ENCODE results near the gene WBP2. TPM values are rescaled to one million over a fixed set of nuclear protein-coding genes. Genes with fewer than 3 reads are reported as not detected.

The WBP2 gene
- total and polyA plus RNA-seq, 2 of the 8 experiments (the other 6 are each of a cell fraction or from before 2014, with no cell fraction given): 48.2 to 71.2 TPM

DNA sequence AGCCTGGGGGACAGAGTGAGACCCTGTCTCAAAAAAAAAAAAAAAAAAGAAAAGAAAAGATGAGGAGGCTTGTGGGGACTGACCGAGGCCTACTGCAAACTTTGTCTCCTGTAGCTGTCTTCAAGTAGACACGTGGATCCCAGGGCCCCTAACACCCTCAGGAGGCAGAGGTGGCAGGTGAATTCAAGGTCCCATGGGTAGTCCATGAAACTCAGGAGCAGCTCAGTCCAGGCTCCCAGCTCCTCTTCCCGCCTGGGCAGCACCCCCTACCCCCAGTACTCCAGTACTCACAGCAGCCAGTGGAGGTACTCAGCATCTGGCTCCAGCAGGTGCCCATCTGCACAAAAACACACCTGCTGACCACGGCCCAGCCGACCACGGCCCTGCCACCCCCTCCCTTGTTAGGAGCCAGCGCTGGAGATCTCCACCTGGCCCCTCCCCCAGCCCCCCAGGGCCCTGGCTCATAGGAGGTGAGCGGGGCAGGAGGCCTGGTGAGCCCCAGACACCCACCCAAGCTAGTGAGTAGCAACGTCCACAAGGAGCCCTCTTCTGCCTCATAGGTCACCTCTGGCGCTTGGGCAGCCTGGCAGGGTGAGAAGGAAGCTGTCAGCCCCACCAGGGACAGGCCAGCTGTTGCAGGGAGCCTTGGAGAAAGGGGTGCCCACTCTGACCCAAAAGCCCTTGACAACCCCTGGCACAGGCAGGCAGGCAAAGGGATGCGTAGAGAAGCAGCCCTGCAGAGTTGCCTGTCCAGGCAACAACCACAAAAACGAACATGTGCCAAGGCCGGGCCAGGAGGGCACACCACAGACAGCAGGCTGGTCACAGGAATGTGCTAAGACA lies 45.8 kb upstream of the WBP2 start:
- H3K79me1 ChIP-seq (ENCODE audit: low read depth, low read length): no peaks in the 10 kb centered on the region; the same call in 1 of the 2 replicates
- H2BK5ac ChIP-seq (ENCODE audit: low read depth, low read length): no peak overlapping the region
- no peak overlapping the region for H3K4me3 ChIP-seq (ENCODE audit: extremely low read depth in 1 of 4, insufficient read depth in 2 of 4, low read depth in 3 of 4, low read length in 4 of 4)
- 90% methylated on average over 10 of the region's 13 CpGs; no CpG with 5 or more reads in 1 of the 2 experiments for WGBS, 2 experiments (ENCODE audit: extremely low coverage in 1 of 2, insufficient coverage in 1 of 2, insufficient read length in 1 of 2, insufficient replicate concordance in 2 of 2, low coverage in 1 of 2, low lambda C conversion rate in 2 of 2, missing lambda C conversion rate in 1 of 2)
- peaks cover 5% of the 10 kb centered on the region; the same call in 1 of the 2 replicates for H3K23me2 ChIP-seq (ENCODE audit: low read depth, low read length)
- H2BK20ac ChIP-seq (ENCODE audit: low read length): no peak overlapping the region
- H4K5ac ChIP-seq (ENCODE audit: insufficient read length, low read depth, low read length): no peak overlapping the region
- ChIA-PET POLR2A (ENCODE audit: partially characterized antibody) (interaction anchor here (0.6 to 7.4 kb wide), 6 partner anchors 14 to 379 kb away, joined by 3 to 40 read pairs (median 3); no protein-coding TSS in a partner anchor), CTCF (ENCODE audit: partially characterized antibody) (interaction anchor here (0.6 to 51.3 kb wide), 6 partner anchors 11 to 1045 kb away, joined by 3 to 885 read pairs (median 4); partner anchors contain the start of gene CDK3)
- H4K91ac ChIP-seq (replicated peaks; ENCODE audit: insufficient read length, low read length): no peak overlapping the region
- no peak overlapping the region for H4K8ac ChIP-seq (ENCODE audit: extremely low read depth, insufficient read depth, low read length)
- no peak overlapping the region for H3K23ac ChIP-seq (ENCODE audit: insufficient read length)
- FAIRE-seq: no peak
- H3K79me2 ChIP-seq (ENCODE audit: control insufficient read depth in 1 of 2, insufficient read depth in 2 of 2, low read length in 2 of 2): peaks cover 0 to 14% of the 10 kb centered on the region in 2 experiments; a peak in 2 of 4 replicates
- peaks cover 2 to 5% of the 10 kb centered on the region in 2 experiments for H4K20me1 ChIP-seq (replicated peaks in 1 of 2; ENCODE audit: control insufficient read depth in 1 of 2, insufficient read depth in 2 of 2, low read length in 2 of 2)
- peaks cover 5 to 35% (median 23%) of the 10 kb centered on the region in 4 experiments; a peak in 7 of 8 replicates for H3K36me3 ChIP-seq (ENCODE audit: control insufficient read depth in 2 of 4, insufficient read depth in 4 of 4, low read length in 3 of 4)
- H2BK12ac ChIP-seq (ENCODE audit: low read depth, low read length): no peak overlapping the region
- no peak overlapping the region for H3K14ac ChIP-seq (ENCODE audit: insufficient read length)
- no peak overlapping the region for H2BK120ac ChIP-seq (replicated peaks; ENCODE audit: low read depth, low read length)
- no peaks in the 10 kb centered on the region for H3K27me3 ChIP-seq (replicated peaks in 1 of 4; ENCODE audit: control insufficient read depth in 3 of 4, extremely low read depth in 1 of 4, insufficient read depth in 3 of 4, low read length in 3 of 4)
- H2AFZ ChIP-seq (ENCODE audit: low read length): no peak overlapping the region
- H3K56ac ChIP-seq (replicated peaks; ENCODE audit: insufficient read length, low read depth, low read length): no peak overlapping the region
- no peak overlapping the region for H3K9ac ChIP-seq (replicated peaks in 1 of 4; ENCODE audit: extremely low read depth in 1 of 4, low read depth in 3 of 4, low read length in 3 of 4)
- no peak for DNase-seq (ENCODE audit: low read depth in 1 of 2, low spot score in 2 of 2)
- no peak overlapping the region for H3K18ac ChIP-seq (ENCODE audit: extremely low read depth, low read length)
- no peak overlapping the region for H3K4me2 ChIP-seq (ENCODE audit: insufficient read depth in 1 of 2, low read depth in 2 of 2, low read length in 2 of 2)
- H2AK5ac ChIP-seq (ENCODE audit: low read depth, low read length): no peak overlapping the region
- no peak overlapping the region for H2BK15ac ChIP-seq (ENCODE audit: low read length)
- H3K4me1 ChIP-seq (replicated peaks in 1 of 4; ENCODE audit: control insufficient read depth in 3 of 4, insufficient read depth in 4 of 4, low read length in 3 of 4): peaks cover 0 to 7% (median 4%) of the 10 kb centered on the region in 4 experiments; a peak in 5 of 7 replicates
- no peak overlapping the region for H3K4ac ChIP-seq (replicated peaks; ENCODE audit: insufficient read length, low read depth, low read length)
- 0 out of 2 replicates have a peak overlapping the region, but pooled peaks have one; percentile 10 for H3K27ac ChIP-seq (ENCODE audit: low read depth, low read length)
- H3K9me3 ChIP-seq (ENCODE audit: insufficient read depth in 2 of 2, low read depth in 1 of 2, low read length in 1 of 2): no peaks in the 10 kb centered on the region
- TF ChIP-seq KDM1A (IDR thresholded peaks at IDR 0.05; ENCODE audit: borderline replicate concordance, low read length) (no peak), HDAC2 (IDR thresholded peaks at IDR 0.05; ENCODE audit: borderline replicate concordance in 1 of 2, low read depth in 2 of 2, low read length in 2 of 2) (no peak), SIX5 (IDR thresholded peaks at IDR 0.05; ENCODE audit: low read depth, low read length) (no peak), CTBP2 (IDR thresholded peaks at IDR 0.05; ENCODE audit: borderline replicate concordance, insufficient read depth, insufficient read length, low read length) (no peak), EP300 (IDR thresholded peaks at IDR 0.05; ENCODE audit: borderline replicate concordance in 1 of 2, low read depth in 2 of 2, low read length in 2 of 2) (no peak), RBBP5 (IDR thresholded peaks at IDR 0.05; ENCODE audit: borderline replicate concordance, low read depth, low read length) (no peak), EGR1 (IDR thresholded peaks at IDR 0.05; ENCODE audit: borderline replicate concordance, low read depth, low read length) (no peak), RXRA (IDR thresholded peaks at IDR 0.05; ENCODE audit: insufficient read depth, low read depth, low read length) (no peak)
- TF ChIP-seq, protein P1, sequence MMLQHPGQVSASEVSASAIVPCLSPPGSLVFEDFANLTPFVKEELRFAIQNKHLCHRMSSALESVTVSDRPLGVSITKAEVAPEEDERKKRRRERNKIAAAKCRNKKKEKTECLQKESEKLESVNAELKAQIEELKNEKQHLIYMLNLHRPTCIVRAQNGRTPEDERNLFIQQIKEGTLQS (IDR thresholded peaks at IDR 0.05; ENCODE audit: insufficient read depth, low read depth, low read length): no peak
